GM12892 (cell line): ENCODE results near the gene KCNJ1.

Experiments
- POLR2A ChIP-seq: IDR thresholded peaks from 2 replicates; pipeline ENCODE4 v1.6.1; 2011; ENCODE audit warnings: low read depth, low read length, control low read depth
- POLR2AphosphoS5 ChIP-seq: IDR thresholded peaks from 2 replicates; pipeline ENCODE4 v1.6.1; 2011; ENCODE audit warnings: low read depth, low read length, control low read depth
- TAF1 ChIP-seq: IDR thresholded peaks from 2 replicates; pipeline ENCODE4 v1.6.1; 2011; ENCODE audit warnings: low read depth, mild to moderate bottlenecking, control low read depth, low read length, borderline replicate concordance

GRCh38 chr11:128911701-128912100, 44.6 kb upstream of the KCNJ1 start:
- TF ChIP-seq POLR2A (no peak), TAF1 (no peak), POLR2AphosphoS5 (no peak)
